ENCODE measurements around the gene FRY.

The FRY gene

DNA sequence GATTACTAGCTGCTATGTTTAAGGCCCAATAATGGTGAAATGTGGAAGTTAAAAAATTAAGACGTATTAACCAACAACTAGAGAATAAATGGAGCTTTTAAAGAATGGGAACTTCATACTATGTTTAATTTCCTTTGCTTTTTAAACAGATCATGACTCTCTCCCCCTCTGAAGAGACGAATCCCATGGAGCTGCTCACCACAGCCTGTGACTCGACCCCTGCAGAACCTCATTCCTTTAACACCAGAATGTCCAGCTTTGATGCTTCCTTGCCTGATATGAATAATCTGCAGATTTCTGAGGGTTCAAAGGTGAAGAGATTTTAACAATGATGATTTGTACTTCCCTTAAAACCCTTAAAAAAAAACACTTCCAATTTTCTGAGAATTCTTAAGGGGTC is 230.6 kb downstream of the FRY start:
- no peak for DNase-seq (ENCODE audit: low spot score)

DNA sequence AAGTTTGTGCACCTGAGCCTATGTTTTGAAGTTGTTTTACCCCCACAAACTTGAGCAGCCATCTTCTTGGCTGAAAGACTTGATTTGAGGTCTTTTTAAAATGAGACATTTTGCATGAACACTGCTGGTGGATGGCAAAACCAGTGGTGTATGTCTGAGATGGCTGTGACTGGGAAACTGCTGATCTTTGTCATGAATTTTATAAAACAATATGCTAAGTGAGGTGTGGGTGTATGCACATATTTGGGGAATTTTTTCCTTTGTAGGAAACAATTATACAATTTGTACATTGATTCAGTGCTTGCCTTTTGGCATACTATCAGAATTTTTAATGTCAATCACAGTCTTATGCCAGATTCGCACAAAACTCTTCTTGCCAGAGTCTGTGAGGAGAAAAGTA is 231.0 kb downstream of the FRY start:
- no peak for DNase-seq (ENCODE audit: low spot score)

DNA sequence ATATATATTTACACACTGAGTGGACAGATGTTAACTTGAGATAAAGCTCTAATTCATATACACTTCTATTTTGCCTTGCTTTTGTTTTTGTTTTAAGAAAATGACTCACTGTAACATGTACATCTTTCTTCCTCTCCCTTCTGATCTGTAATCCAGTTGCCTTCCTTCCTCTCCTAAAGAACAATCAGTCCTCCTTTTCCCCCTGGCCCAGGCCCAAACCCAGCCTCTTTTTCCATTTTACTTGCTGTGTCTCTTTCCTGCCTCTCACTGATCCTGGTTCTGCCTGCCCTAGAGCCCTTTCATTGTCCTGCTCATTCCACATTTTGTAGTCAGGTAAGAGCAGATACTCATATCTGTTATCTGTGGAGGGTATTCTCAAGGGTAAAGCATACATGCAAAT is 232.8 kb downstream of the FRY start:
- no peak for DNase-seq (ENCODE audit: low spot score)

DNA sequence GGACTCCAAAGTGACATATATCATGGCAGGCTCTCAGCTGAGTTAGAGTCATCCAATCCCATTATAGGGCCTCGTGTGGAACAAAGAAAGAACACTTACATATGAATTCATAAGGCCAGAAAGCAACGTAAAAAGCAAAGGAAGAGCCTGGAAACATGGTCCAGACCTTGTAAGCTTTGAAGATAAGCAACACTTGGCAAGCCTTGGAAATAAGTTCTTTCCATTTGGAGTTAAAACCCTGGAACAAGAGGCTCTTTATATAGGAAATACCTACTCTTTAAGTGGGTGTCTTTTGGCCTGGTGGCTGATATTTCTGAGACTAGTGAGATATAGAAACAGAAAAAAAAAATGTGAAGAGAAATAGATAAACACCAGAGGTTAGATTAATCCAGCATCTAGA is 234.2 kb downstream of the FRY start:
- no peak for DNase-seq (ENCODE audit: low spot score)

DNA sequence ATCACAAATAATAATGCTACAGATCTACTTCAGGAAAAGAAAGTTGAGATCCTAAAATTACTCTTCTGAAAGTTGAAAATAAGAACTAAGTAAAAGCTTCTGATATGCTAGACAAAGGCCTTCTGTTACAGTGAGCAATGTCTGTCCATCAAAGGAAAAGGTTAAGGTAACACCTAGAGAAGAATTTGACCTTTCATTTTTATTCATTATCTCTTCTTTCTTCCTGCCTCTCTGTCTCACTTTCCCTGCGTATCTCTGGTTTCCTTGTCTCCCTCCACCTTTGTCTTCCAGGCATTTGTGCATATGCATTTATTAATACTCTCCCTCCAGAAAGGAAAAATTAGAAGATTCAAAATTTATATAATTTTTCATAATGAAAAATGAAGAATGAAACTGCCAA is 234.6 kb downstream of the FRY start:
- DNase-seq (ENCODE audit: low spot score) = no peak

DNA sequence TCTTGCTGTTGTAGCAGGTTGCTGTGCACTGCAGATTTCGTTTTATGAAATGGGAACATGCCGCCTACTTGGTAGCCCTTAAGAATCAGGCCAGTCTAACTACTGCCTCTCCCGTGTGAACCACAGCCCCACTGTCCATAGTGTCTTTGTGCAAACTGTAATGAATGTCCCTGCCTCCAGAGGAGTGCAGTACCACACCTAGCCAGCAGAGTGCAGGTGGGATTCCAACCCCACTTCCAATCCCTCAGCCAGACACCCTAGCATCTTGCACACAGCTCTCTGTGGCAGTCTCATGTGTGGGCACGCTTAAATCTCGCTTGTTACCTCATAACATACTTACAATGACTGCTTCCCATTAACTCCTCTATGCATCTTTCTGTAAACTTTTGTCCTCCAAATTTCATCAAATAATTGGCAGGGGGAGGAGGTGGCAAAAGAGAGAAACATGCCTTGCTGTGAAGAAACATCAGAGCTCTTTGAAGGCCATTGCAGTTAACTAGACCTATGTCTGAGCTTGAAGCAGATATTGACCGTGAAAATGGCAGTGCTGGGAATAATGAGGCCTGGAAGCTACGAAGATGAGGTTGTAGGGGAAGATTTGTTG is 236.4 kb downstream of the FRY start:
- no peak for DNase-seq (ENCODE audit: low spot score)

DNA sequence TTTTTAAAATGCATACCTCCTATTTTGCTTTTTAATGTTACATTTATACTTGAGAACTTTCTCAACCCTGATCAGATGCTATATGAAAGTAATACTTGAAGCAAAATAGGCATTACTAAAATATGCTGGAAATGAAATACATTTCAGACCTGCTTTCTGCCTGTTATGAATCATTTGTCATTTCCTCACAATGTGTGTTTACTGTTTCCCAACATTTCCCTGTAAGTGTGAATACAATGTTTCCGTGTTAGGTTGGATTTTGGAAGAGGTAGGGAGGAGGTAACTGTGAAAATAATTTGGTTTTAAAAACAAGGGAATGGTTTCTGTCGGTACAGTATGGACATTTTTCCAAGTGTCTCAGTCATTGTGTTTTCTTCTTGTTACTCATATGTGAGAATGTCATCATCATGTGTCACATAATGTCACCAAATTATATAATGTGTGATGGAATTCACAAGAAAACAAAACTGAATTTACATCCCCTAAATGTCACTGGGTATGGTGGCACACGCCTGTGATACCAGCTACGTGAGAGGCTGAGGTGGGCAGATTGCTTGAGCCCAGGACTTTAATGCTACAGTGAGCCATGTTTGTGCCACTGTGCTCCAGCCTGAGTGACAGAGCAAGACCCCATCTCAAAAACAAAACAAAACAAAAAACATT is 240.6 kb downstream of the FRY start:
- no peak for DNase-seq (ENCODE audit: low spot score)

DNA sequence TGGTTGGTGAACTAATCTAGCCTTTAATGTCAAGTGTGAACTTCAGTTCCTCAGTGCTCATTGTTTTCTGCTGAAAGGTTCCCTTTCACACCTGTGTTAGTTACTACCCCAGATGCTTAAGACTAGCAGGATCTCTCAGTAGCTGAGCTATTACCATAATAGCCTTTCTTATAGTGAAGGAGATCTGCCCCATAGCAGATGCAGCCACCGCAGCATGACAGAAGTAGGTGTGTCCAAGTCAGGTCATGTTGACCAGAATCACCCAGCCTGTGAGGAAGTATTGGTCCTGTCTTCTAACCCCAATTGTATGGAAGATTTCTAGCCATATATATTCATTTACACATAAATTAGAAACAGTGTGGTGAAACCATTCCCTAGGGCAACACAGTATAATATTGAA is 246.3 kb downstream of the FRY start:
- no peak for DNase-seq (ENCODE audit: low spot score)

DNA sequence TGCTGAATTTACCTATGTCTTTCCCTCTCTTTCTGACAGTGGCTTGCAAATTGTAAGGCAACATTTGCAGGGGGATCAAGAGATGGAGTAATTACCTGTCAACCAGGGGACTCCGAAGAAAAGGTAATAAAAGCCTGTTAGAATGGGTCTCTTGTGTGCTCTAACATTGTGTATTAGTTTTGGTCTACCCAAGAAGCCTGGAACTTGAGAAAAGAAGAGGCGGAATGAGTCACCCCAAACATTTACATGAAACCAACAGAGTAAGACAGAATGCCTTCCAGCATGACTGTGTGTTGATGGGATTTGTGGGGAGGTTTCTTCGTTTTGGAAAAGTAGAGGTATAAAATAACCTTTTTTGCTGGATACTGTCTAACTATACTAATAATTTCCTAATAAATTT is 246.9 kb downstream of the FRY start:
- DNase-seq (ENCODE audit: low spot score) = no peak

DNA sequence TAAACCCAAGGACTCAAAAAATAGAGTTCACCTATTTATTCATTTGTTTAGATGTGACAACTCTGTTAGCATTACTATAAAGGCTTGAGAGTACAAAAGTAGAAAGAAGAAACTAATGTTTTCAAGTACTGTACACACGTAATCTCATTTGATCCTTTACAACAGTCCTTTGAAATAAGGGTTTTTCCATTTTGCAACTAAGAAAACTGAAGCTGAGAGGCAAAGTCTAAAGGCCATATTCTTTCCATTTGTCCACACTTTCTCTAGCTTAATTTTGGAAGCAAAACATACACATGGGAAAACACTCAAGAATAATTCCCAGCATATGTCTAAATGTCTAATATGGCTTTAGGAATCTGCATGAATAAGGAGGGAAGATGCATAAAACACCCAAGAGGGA is 249.5 kb downstream of the FRY start:
- no peak for DNase-seq (ENCODE audit: low spot score)

DNA sequence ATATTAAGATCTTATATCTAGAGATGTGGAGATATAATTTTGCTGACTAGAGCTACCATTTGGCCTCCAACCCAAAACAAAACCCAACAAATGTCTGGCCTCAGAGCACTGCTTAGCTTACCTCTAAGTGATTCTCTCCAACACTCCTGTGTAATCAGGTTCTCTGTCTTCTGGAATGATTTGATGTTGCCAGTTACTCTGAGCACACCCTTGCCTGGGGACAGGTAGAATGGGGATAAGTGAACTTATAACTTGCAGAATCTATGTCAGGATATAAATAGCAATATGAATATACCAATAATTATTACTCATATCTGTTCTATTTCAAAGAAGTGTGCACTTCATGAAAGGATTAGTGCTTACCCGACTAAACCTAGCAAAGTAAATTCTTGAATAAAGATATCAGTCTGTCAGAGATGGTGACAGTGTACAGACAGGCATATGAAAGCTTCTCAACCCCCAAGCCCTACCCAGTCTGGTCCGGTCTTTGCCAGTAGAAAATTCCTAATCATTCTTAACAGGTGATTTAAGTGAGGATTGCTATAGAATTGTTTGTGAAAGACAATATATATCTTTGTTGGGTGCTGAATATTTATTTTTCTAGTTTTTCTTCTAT is 250.6 kb downstream of the FRY start:
- DNase-seq (ENCODE audit: low spot score) = no peak

DNA sequence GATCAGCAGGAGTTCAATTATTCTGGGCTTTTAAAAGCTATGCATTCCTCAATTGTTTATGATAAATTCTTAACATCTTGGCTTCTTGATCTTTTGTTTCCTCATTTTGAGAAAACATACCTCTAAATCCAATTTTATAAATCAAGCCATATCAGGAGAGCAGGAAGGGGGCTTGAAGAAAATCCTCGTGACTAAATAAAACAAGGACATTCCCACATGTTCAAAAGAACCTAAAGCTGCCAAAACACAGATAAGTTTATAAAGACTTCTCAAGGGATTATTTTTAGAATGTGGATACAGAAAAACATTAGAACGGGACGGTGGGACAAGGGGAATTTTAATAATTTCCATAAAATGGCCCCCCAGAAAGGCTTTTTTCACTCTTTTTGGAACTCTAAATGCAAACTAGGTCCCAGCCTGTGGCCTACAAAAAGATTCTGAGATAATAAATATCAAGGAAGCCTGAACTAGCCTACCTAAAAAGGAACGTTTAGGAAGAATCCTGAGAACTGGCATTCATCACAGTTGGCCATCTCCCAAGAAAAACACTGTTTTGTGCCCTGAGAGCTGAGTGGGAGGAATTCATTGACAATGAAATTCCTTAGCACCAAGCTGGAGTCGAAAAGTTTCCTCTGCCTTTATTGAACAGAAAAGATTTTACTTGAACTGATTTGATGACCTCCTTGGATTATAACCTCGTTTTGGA is 253.5 kb downstream of the FRY start:
- DNase-seq (ENCODE audit: low spot score) = no peak

DNA sequence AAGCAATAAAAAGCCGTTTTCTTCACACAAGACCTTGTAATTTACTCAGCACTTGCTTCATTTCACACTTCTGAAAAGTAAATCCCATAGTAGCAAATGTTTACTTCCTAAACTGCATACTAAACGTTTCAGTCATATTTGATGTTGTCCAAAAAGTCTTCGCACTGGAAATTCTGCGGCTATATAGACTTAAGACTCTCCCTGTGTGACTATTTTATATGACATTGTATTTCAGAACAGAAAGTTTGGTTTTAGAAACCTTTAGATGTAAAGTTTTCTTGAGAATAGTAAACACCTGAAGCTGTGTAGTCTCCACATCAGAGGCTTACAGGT is 254.0 kb downstream of the FRY start:
- DNase-seq (ENCODE audit: low spot score) = no peak

DNA sequence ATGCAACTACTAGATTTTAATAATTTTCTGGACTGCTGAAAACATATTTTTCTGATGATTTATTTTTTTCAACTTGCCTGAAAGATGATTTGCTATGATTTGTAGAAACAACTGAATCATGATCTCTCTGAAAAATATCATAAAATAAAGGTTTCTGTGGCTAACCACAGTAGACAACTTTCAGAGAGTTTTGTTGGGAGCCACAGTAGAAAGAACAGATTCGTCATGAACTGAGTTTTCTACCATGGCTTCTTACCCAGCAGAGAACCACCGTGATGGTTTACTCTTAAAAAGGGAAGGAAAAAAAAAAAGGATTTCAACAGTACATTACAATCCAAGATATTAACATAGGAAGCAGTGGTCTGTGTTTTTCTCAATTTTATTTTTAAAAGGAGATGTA is 265.6 kb downstream of the FRY start:
- DNase-seq (ENCODE audit: low spot score) = no peak

DNA sequence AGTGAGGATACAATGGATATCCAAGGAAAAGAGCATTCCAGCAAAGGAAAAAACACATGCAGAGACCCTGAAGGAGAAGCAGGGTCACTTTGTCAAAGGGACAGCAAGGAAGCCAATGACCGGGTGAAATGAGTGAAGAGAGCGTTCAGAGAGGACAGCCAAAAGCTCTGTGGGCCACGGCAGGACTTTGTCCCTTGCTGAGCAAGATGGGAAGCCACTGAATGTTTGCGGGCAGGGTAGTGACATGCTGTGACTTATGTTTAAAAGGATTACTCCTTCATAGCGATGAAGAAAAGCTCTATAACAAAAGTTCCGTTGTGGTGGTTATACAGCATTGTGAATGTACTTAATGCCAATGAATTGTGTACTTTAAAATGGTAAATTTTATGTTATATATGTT is 267.1 kb downstream of the FRY start:
- no peak for DNase-seq (ENCODE audit: low spot score)

DNA sequence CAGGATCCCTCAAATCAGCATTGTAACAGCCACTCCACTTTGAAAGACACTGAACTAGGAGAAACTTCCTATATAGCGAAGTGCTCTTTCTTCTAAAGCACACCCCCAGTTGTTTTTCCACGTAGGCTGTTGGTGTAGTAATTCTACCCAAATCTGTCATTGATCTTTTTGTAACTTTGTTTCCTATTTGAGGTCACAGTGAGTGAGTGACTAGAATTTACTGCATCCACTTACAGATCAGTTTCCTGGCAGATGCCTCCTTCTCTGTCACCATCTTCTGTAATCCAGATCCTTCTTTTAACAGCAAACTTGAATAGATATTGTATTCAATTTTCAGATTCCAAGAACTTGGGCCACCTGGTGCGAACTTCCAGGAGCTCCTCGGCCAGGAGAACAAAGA is 268.3 kb downstream of the FRY start:
- no peak for DNase-seq (ENCODE audit: low spot score)

DNA sequence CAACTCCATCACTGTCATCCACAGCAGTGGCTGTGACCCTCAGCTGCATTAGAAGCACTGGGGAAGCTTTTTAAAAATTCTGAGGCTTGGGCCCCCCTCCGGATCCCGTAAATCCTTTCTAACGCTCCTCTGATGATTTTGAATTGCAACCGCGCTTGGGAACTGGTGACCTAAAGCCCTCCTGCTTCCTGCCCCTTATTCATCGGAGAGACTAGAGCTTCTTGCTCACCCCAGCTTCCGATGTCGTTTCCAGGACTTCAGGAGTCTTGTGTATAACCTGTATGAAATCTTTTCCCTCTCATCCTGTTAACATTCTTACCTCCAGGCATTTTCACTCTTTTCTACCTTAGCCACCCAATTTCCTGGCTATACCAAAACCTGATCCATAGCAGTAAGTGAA is 268.8 kb downstream of the FRY start:
- DNase-seq (ENCODE audit: low spot score) = no peak

DNA sequence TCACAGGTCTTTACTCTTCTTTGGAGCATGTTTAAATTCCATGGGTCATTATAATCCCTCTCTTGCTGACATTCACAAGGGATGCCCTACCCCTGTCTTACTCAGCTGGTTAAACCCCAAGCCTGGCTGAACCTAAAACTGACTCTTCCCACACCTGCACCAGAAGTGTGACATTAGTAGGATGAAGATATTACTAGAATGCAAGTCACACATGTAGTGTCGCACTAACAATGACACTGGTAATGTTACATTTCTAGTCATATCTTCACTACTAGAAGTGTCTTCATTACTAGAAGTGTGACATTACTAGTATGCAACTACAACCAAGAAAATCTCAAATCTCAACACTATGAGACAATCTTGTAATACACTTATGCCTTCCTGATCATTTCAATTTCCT is 269.3 kb downstream of the FRY start:
- no peak for DNase-seq (ENCODE audit: low spot score)

DNA sequence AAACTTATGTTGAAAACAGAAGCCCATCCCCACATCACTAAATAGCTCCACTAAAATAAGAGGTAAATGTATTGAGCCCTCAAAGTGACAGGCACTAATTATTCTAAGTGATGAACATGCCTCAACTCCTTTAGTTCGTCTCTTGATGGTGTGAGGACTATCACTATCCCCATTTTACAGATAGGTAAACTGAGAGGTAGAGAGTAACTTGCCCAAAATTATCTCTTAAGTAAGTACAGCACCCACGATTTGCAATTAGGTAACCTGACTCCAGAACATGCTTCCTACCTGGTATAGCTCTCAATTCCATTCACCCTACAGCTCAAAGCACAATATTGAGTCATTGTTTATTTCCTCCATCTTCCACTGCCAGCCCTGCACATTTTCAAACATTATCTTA is 270.9 kb downstream of the FRY start:
- no peak for DNase-seq (ENCODE audit: low spot score)

DNA sequence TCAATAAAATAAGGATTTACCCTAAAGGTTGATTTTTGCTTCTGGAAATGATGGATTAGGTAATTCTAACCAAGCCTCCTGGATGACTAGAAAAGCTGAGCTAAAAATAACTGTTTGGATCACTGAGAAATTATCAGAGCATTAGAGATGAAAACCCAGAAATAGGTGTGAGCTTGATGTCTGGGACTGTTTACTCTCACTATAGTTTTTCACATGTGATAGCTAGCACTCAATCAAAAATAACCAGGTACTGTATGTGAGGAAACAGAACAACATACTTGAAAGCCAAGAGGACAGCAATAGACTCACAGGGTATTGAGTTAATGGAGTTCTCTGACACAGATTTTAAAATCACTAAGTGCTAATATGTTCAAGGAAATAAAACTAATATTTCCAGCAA is 274.1 kb downstream of the FRY start:
- DNase-seq (ENCODE audit: low spot score) = no peak

DNA sequence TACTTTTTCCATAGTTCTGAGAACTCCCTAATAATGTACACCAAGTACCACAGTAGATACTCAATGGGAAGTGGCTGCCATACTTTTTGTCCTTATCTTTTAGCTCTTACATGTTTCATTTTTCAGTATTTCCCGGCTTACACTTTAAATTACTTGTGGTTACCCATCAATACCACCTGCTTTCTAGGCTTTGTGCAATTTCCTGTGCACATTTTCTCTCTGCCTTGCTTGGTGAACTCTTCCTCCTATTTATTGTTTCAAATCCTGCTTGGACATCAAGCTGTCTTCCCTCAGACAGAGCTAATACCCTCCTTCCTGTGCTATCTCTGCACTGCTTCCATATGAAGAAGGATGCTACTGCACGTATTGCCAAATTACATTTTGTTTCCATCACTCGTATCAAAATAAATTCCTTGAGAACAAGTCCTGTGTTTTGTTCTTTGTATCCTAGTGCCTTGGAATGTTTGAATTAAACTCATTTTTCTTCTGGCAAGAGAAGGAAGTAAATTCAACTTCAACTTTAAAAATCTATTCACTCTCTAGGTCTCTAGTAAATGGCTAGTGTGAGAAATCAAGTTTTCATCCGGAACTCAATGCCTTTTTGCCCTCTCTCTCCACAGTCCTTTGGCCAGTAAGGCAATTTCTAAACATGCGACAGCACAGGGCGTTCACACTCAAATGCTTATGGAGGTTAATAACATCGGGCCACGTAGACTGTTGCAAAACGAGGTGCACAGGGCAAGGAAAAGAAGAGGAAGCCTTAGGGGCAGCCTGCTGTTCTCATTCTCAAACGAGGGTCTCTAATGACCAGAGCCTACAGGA is 277.9 kb downstream of the FRY start:
- DNase-seq (ENCODE audit: low spot score) = no peak

DNA sequence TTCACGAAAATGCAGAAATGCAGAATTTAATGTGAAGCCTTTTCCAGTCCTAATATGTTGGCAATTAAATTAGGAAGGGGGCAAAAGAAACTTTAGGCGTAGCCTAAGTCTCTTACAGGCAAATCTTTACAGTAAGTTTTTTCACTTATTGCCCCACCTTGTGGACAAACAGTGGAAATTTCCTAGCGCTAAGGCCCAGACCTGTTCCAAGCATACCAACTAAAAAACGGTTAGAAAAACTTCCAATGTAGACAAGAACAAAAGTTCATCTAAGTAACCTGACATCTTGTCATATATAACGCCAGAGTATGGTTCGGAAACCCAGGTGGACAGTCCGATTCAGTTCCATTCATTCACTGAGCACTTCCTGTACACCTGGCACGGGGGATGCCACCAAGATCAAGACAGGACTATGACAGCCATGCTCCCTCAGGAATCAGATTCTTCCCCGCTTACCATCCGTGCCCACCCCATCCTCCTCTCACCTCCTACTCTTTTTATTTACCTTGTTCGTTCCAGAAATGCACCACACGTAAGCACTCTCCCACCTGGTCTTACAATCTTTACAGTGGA is 278.6 kb downstream of the FRY start:
- no peak for DNase-seq (ENCODE audit: low spot score)
